ENCODE data around the gene HYKK. TPM values are rescaled to one million over a fixed set of nuclear protein-coding genes. Genes with fewer than 3 reads are reported as not detected.
"Not testable (repeated sequence)": the region's sequence is repeated elsewhere in the genome, so short reads cannot be mapped to it uniquely, and the experiment has no call there.

Gene HYKK
- total and polyA plus RNA-seq, 3 experiments from 2014 or later: 0.82 to 2.0 (median 0.94) TPM

DNA sequence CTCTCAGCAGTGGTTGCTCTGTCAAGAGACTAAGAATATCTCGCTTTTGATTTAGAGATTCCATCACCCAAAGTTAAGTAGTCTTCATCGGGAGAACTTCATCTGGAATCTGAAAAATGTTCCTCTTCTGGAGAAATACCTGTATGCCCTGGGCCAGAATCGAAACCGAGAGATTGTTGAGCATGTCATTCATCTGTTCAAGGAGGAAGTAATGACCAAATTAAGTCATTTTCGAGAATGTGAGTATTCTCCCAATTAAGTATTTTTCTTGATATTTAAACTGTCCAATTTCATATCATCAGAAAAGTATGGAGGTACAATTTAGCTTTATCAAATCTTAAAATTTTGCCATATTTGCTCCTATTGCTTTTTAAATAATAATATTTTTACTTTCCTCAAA is 19.9 kb downstream of the HYKK start:
- H3K27ac ChIP-seq (ENCODE audit: low read depth, low read length): no peak overlapping the region
- H3K36me3 ChIP-seq (ENCODE audit: insufficient read depth, low read length): no peaks in the 10 kb centered on the region
- Mint-ChIP-seq H3K4me3 (no peak overlapping the region), H3K27me3 (no peaks in the 10 kb centered on the region), H3K9me3 (no peaks in the 10 kb centered on the region), H3K27ac (no peak overlapping the region), H3K36me3 (peaks cover 0 to 3% (median 0%) of the 10 kb centered on the region in 3 donors), H3K4me1 (no peaks in the 10 kb centered on the region)
- no peaks in the 10 kb centered on the region for H3K9me3 ChIP-seq (ENCODE audit: low read length)
- ChIA-PET CTCF (no interaction called here), POLR2A (no interaction called here)
- no peak overlapping the region for H3K4me3 ChIP-seq (ENCODE audit: low read length)
- H3K4me1 ChIP-seq (ENCODE audit: insufficient read depth, low read length): no peaks in the 10 kb centered on the region
- H3K27me3 ChIP-seq (ENCODE audit: insufficient read depth, low read length, poor library complexity, severe bottlenecking): no peaks in the 10 kb centered on the region
- no peak for DNase-seq

DNA sequence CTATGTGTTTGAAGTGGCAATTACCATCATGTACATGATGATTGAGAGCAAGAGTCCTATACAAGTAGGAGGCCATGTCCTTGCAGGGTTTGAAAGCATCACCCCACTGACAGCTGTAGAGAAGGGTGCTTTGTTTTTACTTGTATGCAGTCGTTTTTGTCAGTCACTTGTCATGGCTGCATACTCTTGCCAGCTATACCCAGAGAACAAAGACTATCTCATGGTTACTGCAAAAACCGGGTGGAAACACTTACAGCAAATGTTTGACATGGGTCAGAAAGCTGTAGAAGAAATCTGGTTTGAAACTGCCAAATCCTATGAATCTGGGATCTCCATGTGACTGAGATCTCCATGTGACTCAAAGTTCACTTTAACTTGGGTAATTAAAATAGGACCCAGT is 26.0 kb downstream of the HYKK start:
- Histone ChIP-seq H3K36me3 (ENCODE audit: insufficient read depth, low read length) (no peaks in the 10 kb centered on the region), H3K4me1 (ENCODE audit: insufficient read depth, low read length) (no peaks in the 10 kb centered on the region), H3K9me3 (ENCODE audit: low read length) (no peaks in the 10 kb centered on the region), H3K27ac (ENCODE audit: low read depth, low read length) (no peak overlapping the region), H3K4me3 (ENCODE audit: low read length) (no peak overlapping the region), H3K27me3 (ENCODE audit: insufficient read depth, low read length, poor library complexity, severe bottlenecking) (no peaks in the 10 kb centered on the region)
- Mint-ChIP-seq H3K4me3 (no peak overlapping the region), H3K27me3 (no peaks in the 10 kb centered on the region), H3K36me3 (no peaks in the 10 kb centered on the region), H3K9me3 (no peaks in the 10 kb centered on the region), H3K27ac (no peak overlapping the region), H3K4me1 (no peaks in the 10 kb centered on the region)
- no peak for DNase-seq
- POLR2A ChIA-PET: no interaction called here
- CTCF ChIA-PET: interaction anchor here (1.8 kb wide), 1 partner anchor 8 kb away, joined by 4 read pairs; no protein-coding TSS in a partner anchor

DNA sequence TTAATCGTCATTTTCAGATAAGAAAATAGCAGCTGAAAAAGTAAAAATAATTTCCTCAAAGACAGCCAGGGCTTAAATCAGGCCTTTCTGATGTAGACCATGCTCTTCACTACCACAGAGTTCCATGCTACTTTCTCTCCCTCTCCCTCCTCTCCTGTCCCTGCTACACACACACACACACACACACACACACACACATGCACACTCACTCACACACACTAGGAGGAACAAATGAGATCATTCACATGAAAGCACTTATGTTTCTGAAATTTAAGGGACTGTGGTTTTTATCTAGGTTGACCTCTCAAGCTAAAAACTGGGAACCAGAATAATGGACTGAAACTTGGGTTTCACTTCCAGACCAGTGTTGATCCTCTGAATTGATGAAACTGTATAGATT is 28.8 kb downstream of the HYKK start:
- ChIA-PET CTCF (no interaction called here), POLR2A (no interaction called here)
- H3K4me1 Mint-ChIP-seq: peaks cover 7 to 10% (median 10%) of the 10 kb centered on the region in 3 donors
- H3K27ac ChIP-seq (ENCODE audit: low read depth, low read length): no peak overlapping the region
- H3K4me3 Mint-ChIP-seq: no peak overlapping the region
- H3K36me3 Mint-ChIP-seq: peaks cover 0 to 10% (median 0%) of the 10 kb centered on the region in 3 donors
- DNase-seq: no peak
- no peaks in the 10 kb centered on the region for H3K4me1 ChIP-seq (ENCODE audit: insufficient read depth, low read length)
- H3K9me3 ChIP-seq (ENCODE audit: low read length): no peaks in the 10 kb centered on the region
- H3K36me3 ChIP-seq (ENCODE audit: insufficient read depth, low read length): no peaks in the 10 kb centered on the region
- no peak overlapping the region for H3K4me3 ChIP-seq (ENCODE audit: low read length)
- H3K27me3 Mint-ChIP-seq: peaks cover 0 to 6% of the 10 kb centered on the region in 2 donors
- H3K27me3 ChIP-seq (ENCODE audit: insufficient read depth, low read length, poor library complexity, severe bottlenecking): no peaks in the 10 kb centered on the region
- no peaks in the 10 kb centered on the region for H3K9me3 Mint-ChIP-seq
- no peak overlapping the region for H3K27ac Mint-ChIP-seq

DNA sequence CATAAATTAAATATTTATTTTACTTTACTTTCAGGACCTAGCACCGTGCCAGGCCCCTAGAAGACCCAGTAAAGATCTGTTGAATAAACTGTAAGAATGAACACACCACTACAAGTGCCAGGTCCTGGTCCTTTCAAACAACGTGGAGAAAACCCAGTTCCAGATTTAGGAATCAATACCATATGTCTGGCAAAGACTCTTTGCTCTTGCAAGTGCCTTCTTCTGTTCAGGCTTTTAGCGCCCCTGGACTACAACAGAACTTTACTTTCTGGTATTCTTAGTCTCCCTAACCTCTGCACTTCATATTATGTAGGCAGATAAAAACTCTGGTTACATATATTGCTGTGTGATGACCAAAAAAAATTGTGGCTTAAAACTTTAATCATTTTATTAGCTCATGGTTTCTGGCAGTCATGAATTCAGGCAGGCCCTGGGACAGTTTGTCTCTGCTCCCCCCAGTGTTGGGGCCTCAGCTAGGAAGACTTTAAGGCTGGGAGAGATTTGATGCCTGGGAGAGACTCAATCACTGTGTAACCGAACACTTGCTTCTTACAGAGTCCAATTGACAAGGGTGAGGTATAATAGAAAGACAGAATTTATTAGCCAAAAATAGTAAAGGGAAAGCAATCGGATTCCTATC is 30.0 kb downstream of the HYKK start:
- CTCF ChIA-PET: no interaction called here
- Mint-ChIP-seq H3K9me3 (no peaks in the 10 kb centered on the region), H3K27me3 (peaks cover 0 to 6% of the 10 kb centered on the region in 2 donors), H3K27ac (peak overlapping the region in 1 of 8 donors; percentile 99), H3K4me3 (peak overlapping the region in 2 of 7 donors; percentile 70 to 90), H3K4me1 (peaks cover 18 to 22% (median 22%) of the 10 kb centered on the region in 3 donors), H3K36me3 (peaks cover 0 to 21% (median 3%) of the 10 kb centered on the region in 3 donors)
- no peaks in the 10 kb centered on the region for H3K9me3 ChIP-seq (ENCODE audit: low read length)
- POLR2A ChIA-PET: no interaction called here
- peaks cover 12% of the 10 kb centered on the region for H3K4me1 ChIP-seq (ENCODE audit: insufficient read depth, low read length)
- no peak for DNase-seq
- H3K27ac ChIP-seq (ENCODE audit: low read depth, low read length): no peak overlapping the region
- no peaks in the 10 kb centered on the region for H3K27me3 ChIP-seq (ENCODE audit: insufficient read depth, low read length, poor library complexity, severe bottlenecking)
- no peak overlapping the region for H3K4me3 ChIP-seq (ENCODE audit: low read length)
- H3K36me3 ChIP-seq (ENCODE audit: insufficient read depth, low read length): no peaks in the 10 kb centered on the region

DNA sequence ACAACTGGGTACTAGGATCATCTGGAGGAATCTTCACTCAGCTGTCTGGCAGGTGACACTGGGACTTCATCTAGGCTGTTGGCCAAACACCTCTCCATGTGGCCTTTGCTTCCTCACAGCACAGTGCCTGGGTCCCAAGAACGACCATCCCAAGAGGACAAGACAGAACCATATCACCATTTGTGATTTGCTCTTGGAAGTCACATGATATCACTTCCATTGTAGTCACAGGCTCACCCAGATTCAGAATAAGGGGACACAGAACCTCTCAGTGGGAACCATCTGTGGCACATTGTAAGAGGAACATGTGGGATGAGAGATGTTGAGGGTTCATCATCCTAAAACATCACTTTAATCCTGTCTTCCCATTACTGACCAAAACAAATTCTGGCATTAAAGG is 31.0 kb downstream of the HYKK start:
- H3K36me3 ChIP-seq (ENCODE audit: insufficient read depth, low read length): peaks cover 6% of the 10 kb centered on the region
- Mint-ChIP-seq H3K9me3 (no peaks in the 10 kb centered on the region), H3K36me3 (peaks cover 0 to 31% (median 8%) of the 10 kb centered on the region in 3 donors), H3K4me1 (peaks cover 27 to 32% (median 31%) of the 10 kb centered on the region in 3 donors), H3K4me3 (peak overlapping the region in 5 of 7 donors; percentile 20 to 97 (median 90)), H3K27ac (peak overlapping the region in 6 of 8 donors; percentile 6 to 99 (median 66)), H3K27me3 (peaks cover 0 to 6% of the 10 kb centered on the region in 2 donors)
- ChIA-PET POLR2A (no interaction called here), CTCF (no interaction called here)
- H3K9me3 ChIP-seq (ENCODE audit: low read length): no peaks in the 10 kb centered on the region
- H3K27me3 ChIP-seq (ENCODE audit: insufficient read depth, low read length, poor library complexity, severe bottlenecking): no peaks in the 10 kb centered on the region
- H3K4me1 ChIP-seq (ENCODE audit: insufficient read depth, low read length): peaks cover 20% of the 10 kb centered on the region
- no peak overlapping the region for H3K27ac ChIP-seq (ENCODE audit: low read depth, low read length)
- no peak for DNase-seq
- H3K4me3 ChIP-seq (ENCODE audit: low read length): no peak overlapping the region

DNA sequence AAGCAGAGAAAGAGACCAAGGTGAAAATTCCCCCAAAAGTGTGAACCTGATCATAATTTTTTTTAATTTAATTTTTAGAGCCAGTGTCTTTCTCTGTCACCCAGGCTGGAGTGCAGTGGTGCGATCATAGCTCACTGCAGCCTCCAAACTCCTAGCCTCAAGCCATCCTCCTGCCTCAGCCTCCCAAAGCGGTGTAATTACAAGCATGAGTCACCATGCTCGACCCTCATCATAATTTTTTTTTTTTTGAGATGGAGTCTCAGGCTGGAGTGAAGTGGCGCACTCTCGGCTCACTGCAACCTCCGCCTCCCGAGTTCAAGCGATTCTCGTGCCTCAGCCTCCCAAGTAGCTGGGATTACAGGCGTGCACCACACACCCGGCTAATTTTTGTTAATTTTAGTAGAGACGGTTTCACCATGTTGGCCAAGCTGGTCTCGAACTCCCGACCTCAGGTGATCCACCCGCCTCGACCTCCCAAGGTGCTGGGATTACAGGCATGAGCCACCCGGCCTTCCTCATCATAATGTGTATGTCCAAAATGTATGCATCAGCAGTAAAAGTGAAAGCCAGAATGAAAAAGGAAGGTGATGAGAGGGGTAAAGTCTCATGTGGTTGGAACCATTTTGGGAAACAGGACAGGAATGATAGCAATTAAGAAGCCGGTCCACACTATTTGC is 32.2 kb downstream of the HYKK start:
- ChIA-PET POLR2A (interaction anchor here (0.7 to 2.1 kb wide), 6 partner anchors 9 to 107 kb away, joined by 3 to 17 read pairs (median 7); partner anchors contain the start of genes CHRNA5, HYKK and IREB2), CTCF (interaction anchor here (0.9 to 1.2 kb wide), 2 partner anchors 31 to 409 kb away, joined by 3 to 5 read pairs; partner anchors contain the start of gene CIB2)
- Mint-ChIP-seq H3K36me3 (peaks cover 0 to 42% (median 10%) of the 10 kb centered on the region in 3 donors), H3K4me1 (peaks cover 30 to 38% (median 37%) of the 10 kb centered on the region in 3 donors), H3K27ac (peak overlapping the region; percentile 94 to 100 (median 99)), H3K4me3 (peak overlapping the region; percentile 89 to 99 (median 93))
- Histone ChIP-seq H3K27ac (ENCODE audit: low read depth, low read length) (peak overlapping the region; percentile 98), H3K4me3 (ENCODE audit: low read length) (peak overlapping the region; percentile 98), H3K4me1 (ENCODE audit: insufficient read depth, low read length) (peaks cover 20% of the 10 kb centered on the region)
- not testable (repeated sequence) for DNase-seq; H3K36me3 ChIP-seq (ENCODE audit: insufficient read depth, low read length); H3K9me3 Mint-ChIP-seq; H3K9me3 ChIP-seq (ENCODE audit: low read length); H3K27me3 ChIP-seq (ENCODE audit: insufficient read depth, low read length, poor library complexity, severe bottlenecking); H3K27me3 Mint-ChIP-seq

DNA sequence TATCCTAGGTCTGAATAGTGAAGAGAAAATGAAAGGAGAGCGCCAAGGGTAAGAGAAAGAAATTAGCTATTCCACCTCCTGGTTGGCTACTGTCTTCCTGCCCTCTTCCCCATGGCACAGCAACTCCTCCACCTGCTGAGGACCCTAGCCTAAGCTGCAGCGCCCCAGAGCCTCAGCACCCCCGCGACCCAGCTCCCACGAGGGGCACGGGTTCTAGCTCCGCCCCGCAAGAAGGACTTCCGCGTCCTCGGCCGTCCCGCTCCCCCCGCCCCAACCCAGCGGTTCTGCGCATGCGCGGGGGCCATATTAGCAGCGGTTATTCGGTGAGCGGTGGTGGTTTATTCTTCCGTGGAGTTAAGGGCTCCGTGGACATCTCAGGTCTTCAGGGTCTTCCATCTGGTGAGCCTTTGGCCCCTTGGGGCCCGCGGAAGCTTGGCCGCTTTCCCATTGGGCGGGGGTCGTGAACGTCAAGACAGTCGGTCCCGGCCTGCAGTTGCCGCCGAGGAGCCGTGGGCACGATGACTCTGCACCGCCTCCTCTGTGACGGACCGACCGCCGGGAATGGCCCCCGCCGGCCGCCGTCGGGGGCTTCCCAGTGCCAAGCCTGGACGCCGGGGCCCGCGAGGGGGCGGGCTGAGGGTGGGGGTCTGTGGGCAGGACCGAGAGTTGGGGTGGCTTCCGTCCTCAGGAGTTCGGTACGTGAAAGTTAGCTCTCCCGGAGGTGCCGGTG is 32.9 kb downstream of the HYKK start, which contains the start of gene PSMA4:
Gene PSMA4, plus strand, starts transcription at position 304 of the 730 bp plus-strand sequence. CDS start 1,484 bp downstream, outside the sequence.
- H3K4me3 Mint-ChIP-seq: peak within 1 kb of the TSS; percentile 89 to 99 (median 93)
- ChIA-PET CTCF (interaction anchor here (0.9 to 1.3 kb wide), 3 partner anchors 8 to 409 kb away, joined by 3 to 5 read pairs (median 4); partner anchors contain the start of gene CIB2), POLR2A (interaction anchor here (0.6 to 2.1 kb wide), 7 partner anchors 10 to 276 kb away, joined by 3 to 17 read pairs (median 7); partner anchors contain the start of genes CHRNA5, DNAJA4, HYKK and IREB2)
- Histone ChIP-seq H3K27ac (ENCODE audit: low read depth, low read length) (peak within 1 kb of the TSS; percentile 98), H3K4me1 (ENCODE audit: insufficient read depth, low read length) (peaks cover 20% of the 10 kb centered on the region), H3K36me3 (ENCODE audit: insufficient read depth, low read length) (peaks cover 10% of the 10 kb centered on the region), H3K4me3 (ENCODE audit: low read length) (peak within 1 kb of the TSS; percentile 98), H3K9me3 (ENCODE audit: low read length) (no peaks in the 10 kb centered on the region), H3K27me3 (ENCODE audit: insufficient read depth, low read length, poor library complexity, severe bottlenecking) (no peaks in the 10 kb centered on the region)
- peaks cover 30 to 43% (median 39%) of the 10 kb centered on the region in 3 donors for H3K4me1 Mint-ChIP-seq
- peaks cover 0 to 6% of the 10 kb centered on the region in 2 donors for H3K27me3 Mint-ChIP-seq
- peak; percentile 92 to 96 (median 93) for DNase-seq
- H3K9me3 Mint-ChIP-seq: no peaks in the 10 kb centered on the region
- peaks cover 0 to 47% (median 10%) of the 10 kb centered on the region in 3 donors for H3K36me3 Mint-ChIP-seq
- peak within 1 kb of the TSS; percentile 94 to 100 (median 99) for H3K27ac Mint-ChIP-seq

Measured in CD8-positive, alpha-beta memory T cell (primary cell).